GM23338 (cell line): ENCODE data around the gene PCSK6. TPM values are rescaled to one million over a fixed set of nuclear protein-coding genes. Genes with fewer than 3 reads are reported as not detected.

Experiments
- ATAC-seq: fragments of 200-7000 bp; cut with Tn5 transposase; 3 replicates; pipeline ENCODE4 v1.9.1; 2020
- DNase-seq: peaks from one replicate; pipeline ENCODE4 v3.0.0-alpha.2; 2015; ENCODE audit warnings: low spot score
- H2AFZ ChIP-seq: fragments of 200-600 bp; sonication (generic); 2 replicates; pipeline ENCODE4 v1.8.0; 2016; ENCODE audit warnings: antibody characterized with exemption, mild to moderate bottlenecking, moderate library complexity
- H3F3A ChIP-seq: fragments of 200-600 bp; sonication (generic); replicated peaks from 2 replicates; pipeline ENCODE4 v1.8.0; 2017; ENCODE audit warnings: antibody characterized with exemption, mixed run types, low read depth
- H3K27ac ChIP-seq: fragments of 200-600 bp; sonication (generic); 2 replicates; pipeline ENCODE4 v1.6.1; 2016; ENCODE audit warnings: low read depth
- H3K27me3 ChIP-seq: fragments of 200-600 bp; sonication (generic); 2 replicates; pipeline ENCODE4 v1.8.0; 2016; ENCODE audit warnings: mild to moderate bottlenecking, mixed run types, moderate library complexity; ENCODE audit not compliant: insufficient read depth
- H3K36me3 ChIP-seq: fragments of 200-600 bp; sonication (generic); 2 replicates; pipeline ENCODE4 v1.8.0; 2016; ENCODE audit warnings: mild to moderate bottlenecking; ENCODE audit not compliant: insufficient read depth
- H3K4me1 ChIP-seq: fragments of 200-600 bp; sonication (generic); 2 replicates; pipeline ENCODE4 v1.8.0; 2016; ENCODE audit warnings: mild to moderate bottlenecking, moderate library complexity; ENCODE audit not compliant: insufficient read depth
- H3K4me2 ChIP-seq: fragments of 200-600 bp; sonication (generic); 2 replicates; pipeline ENCODE4 v1.7.1; 2017; ENCODE audit warnings: mixed run types
- H3K4me3 ChIP-seq: fragments of 200-600 bp; sonication (generic); 2 replicates; pipeline ENCODE4 v1.6.1; 2016; ENCODE audit warnings: mixed run types
- H3K79me2 ChIP-seq: fragments of 200-600 bp; sonication (generic); replicated peaks from 2 replicates; pipeline ENCODE4 v1.8.0; 2017; ENCODE audit warnings: mild to moderate bottlenecking; ENCODE audit not compliant: insufficient read depth
- H3K9me2 ChIP-seq: fragments of 200-600 bp; sonication (generic); 2 replicates; pipeline ENCODE4 v1.8.0; 2017; ENCODE audit not compliant: insufficient read depth
- H4K20me1 ChIP-seq: fragments of 200-600 bp; sonication (generic); replicated peaks from 2 replicates; pipeline ENCODE4 v1.8.0; 2017; ENCODE audit warnings: mild to moderate bottlenecking; ENCODE audit not compliant: insufficient read depth
- H3K27ac Mint-ChIP-seq: 2 replicates; pipeline ENCODE4 v1.8.0; 2020; ENCODE audit warnings: inconsistent platforms, mild to moderate bottlenecking, moderate library complexity, mixed read lengths
- H3K27me3 Mint-ChIP-seq: 3 replicates; pipeline ENCODE4 v1.8.0; 2022; ENCODE audit warnings: low read depth, mild to moderate bottlenecking, moderate library complexity, mixed read lengths, inconsistent platforms; ENCODE audit not compliant: insufficient read depth, poor library complexity
- H3K36me3 Mint-ChIP-seq: 3 replicates; pipeline ENCODE4 v1.8.0; 2021; ENCODE audit warnings: low read depth, mild to moderate bottlenecking, inconsistent platforms, moderate library complexity, mixed read lengths
- H3K4me1 Mint-ChIP-seq: 3 replicates; pipeline ENCODE4 v1.8.0; 2020; ENCODE audit warnings: mild to moderate bottlenecking, inconsistent platforms, mixed read lengths
- H3K4me3 Mint-ChIP-seq: 3 replicates; pipeline ENCODE4 v1.8.0; 2021; ENCODE audit warnings: moderate library complexity, mild to moderate bottlenecking, inconsistent platforms, mixed read lengths
- H3K9me3 Mint-ChIP-seq: 3 replicates; pipeline ENCODE4 v1.8.0; 2020; ENCODE audit warnings: moderate library complexity, mild to moderate bottlenecking, inconsistent platforms, mixed read lengths
- CREB1 ChIP-seq: fragments of 250-450 bp; sonication (Bioruptor Pico); IDR thresholded peaks from 2 replicates; pipeline ENCODE4 v1.5.0; 2020; ENCODE audit warnings: low read depth, mild to moderate bottlenecking, moderate library complexity
- ETS1 ChIP-seq: IDR thresholded peaks from 2 replicates; pipeline ENCODE4 v1.6.1; 2016; ENCODE audit warnings: antibody characterized with exemption
- EZH2 ChIP-seq: fragments of 200-600 bp; sonication (generic); IDR thresholded peaks from one replicate; pipeline ENCODE4 v1.8.0; 2017; ENCODE audit warnings: antibody characterized with exemption, mild to moderate bottlenecking, low read depth; ENCODE audit not compliant: unreplicated experiment
- EZH2phosphoT487 ChIP-seq: fragments of 200-600 bp; sonication (generic); IDR thresholded peaks from one replicate; pipeline ENCODE4 v1.8.1; 2018; ENCODE audit warnings: antibody characterized with exemption; ENCODE audit not compliant: unreplicated experiment
- NANOG ChIP-seq: IDR thresholded peaks from 2 replicates; pipeline ENCODE4 v1.6.1; 2016; ENCODE audit warnings: antibody characterized with exemption, borderline replicate concordance
- POLR2AphosphoS5 ChIP-seq: IDR thresholded peaks from 2 replicates; pipeline ENCODE4 v1.6.1; 2016; ENCODE audit warnings: antibody characterized with exemption, low read depth
- STAT1 ChIP-seq: IDR thresholded peaks from one replicate; pipeline ENCODE4 v1.6.1; 2016; ENCODE audit warnings: antibody characterized with exemption; ENCODE audit not compliant: unreplicated experiment
- ZNF114 ChIP-seq: fragments of 250-450 bp; sonication (Bioruptor Pico); IDR thresholded peaks from 2 replicates; pipeline ENCODE4 v1.5.0; 2020; ENCODE audit warnings: mild to moderate bottlenecking, moderate library complexity
- ZNF331 ChIP-seq: fragments of 250-450 bp; sonication (Bioruptor Pico); IDR thresholded peaks from 2 replicates; pipeline ENCODE4 v1.5.0; 2020; ENCODE audit warnings: low read depth, mild to moderate bottlenecking, moderate library complexity
- polyA plus RNA-seq: library from polyadenylated mRNA; unstranded; fragments of >200 nt; fragmentation: Nextera tagmentation; extraction: Ambion mirVana; gene quantifications from 2 replicates; pipeline ENCODE4 v1.2.1, GENCODE V29; 2016
- total RNA-seq: library from RNA; depleted of rRNA; stranded (reverse); fragments of >200 nt; shearing (Covaris generic); gene quantifications from 2 replicates; pipeline ENCODE4 v1.2.3, GENCODE V29; 2014
- TF ChIP-seq, protein P1 (sequence below): IDR thresholded peaks from one replicate; pipeline ENCODE4 v1.6.1; 2018; ENCODE audit warnings: antibody characterized with exemption; ENCODE audit not compliant: unreplicated experiment
- TF ChIP-seq, protein P2 (sequence below): fragments of 250-450 bp; sonication (Bioruptor Pico); IDR thresholded peaks from 2 replicates; pipeline ENCODE4 v1.5.0; 2020; ENCODE audit warnings: mild to moderate bottlenecking, moderate library complexity

Gene PCSK6
- total and polyA plus RNA-seq, 2 experiments from 2014 or later: 1.7 to 6.7 TPM

GRCh38 chr15:101389362-101389761, 100.1 kb downstream of the PCSK6 start (continued):
- no peak for TF ChIP-seq POLR2AphosphoS5
- TF ChIP-seq, protein P1, sequence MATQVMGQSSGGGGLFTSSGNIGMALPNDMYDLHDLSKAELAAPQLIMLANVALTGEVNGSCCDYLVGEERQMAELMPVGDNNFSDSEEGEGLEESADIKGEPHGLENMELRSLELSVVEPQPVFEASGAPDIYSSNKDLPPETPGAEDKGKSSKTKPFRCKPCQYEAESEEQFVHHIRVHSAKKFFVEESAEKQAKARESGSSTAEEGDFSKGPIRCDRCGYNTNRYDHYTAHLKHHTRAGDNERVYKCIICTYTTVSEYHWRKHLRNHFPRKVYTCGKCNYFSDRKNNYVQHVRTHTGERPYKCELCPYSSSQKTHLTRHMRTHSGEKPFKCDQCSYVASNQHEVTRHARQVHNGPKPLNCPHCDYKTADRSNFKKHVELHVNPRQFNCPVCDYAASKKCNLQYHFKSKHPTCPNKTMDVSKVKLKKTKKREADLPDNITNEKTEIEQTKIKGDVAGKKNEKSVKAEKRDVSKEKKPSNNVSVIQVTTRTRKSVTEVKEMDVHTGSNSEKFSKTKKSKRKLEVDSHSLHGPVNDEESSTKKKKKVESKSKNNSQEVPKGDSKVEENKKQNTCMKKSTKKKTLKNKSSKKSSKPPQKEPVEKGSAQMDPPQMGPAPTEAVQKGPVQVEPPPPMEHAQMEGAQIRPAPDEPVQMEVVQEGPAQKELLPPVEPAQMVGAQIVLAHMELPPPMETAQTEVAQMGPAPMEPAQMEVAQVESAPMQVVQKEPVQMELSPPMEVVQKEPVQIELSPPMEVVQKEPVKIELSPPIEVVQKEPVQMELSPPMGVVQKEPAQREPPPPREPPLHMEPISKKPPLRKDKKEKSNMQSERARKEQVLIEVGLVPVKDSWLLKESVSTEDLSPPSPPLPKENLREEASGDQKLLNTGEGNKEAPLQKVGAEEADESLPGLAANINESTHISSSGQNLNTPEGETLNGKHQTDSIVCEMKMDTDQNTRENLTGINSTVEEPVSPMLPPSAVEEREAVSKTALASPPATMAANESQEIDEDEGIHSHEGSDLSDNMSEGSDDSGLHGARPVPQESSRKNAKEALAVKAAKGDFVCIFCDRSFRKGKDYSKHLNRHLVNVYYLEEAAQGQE: no peak
- no peak for TF ChIP-seq EZH2phosphoT487
- TF ChIP-seq NANOG: no peak
- TF ChIP-seq CREB1 (CRISPR knock-in tag): no peak
- no peak for TF ChIP-seq EZH2
- no peak for TF ChIP-seq ZNF114
- no peak for TF ChIP-seq STAT1
- no peak for TF ChIP-seq ZNF331

- Histone ChIP-seq H2AFZ (no peak overlapping the region), H3F3A (no peaks in the 10 kb centered on the region), H3K27ac (no peak overlapping the region), H3K27me3 (no peaks in the 10 kb centered on the region), H3K36me3 (no peaks in the 10 kb centered on the region), H3K4me2 (no peak overlapping the region), H3K79me2 (no peaks in the 10 kb centered on the region), H3K9me2 (no peaks in the 10 kb centered on the region), H3K4me3 (no peak overlapping the region), H3K4me1 (no peaks in the 10 kb centered on the region), H4K20me1 (no peaks in the 10 kb centered on the region)
- Mint-ChIP-seq H3K9me3 (no peaks in the 10 kb centered on the region), H3K36me3 (no peaks in the 10 kb centered on the region), H3K27ac (no peak overlapping the region), H3K27me3 (peaks cover 9% of the 10 kb centered on the region), H3K4me3 (no peak overlapping the region), H3K4me1 (no peaks in the 10 kb centered on the region; the same call in 2 of the 3 replicates)
- DNase-seq: no peak
- no peak for ATAC-seq
- no peak for TF ChIP-seq ETS1
- TF ChIP-seq, protein P1: no peak
- no peak for TF ChIP-seq ZNF331
- no peak for TF ChIP-seq EZH2
- TF ChIP-seq, protein P2, sequence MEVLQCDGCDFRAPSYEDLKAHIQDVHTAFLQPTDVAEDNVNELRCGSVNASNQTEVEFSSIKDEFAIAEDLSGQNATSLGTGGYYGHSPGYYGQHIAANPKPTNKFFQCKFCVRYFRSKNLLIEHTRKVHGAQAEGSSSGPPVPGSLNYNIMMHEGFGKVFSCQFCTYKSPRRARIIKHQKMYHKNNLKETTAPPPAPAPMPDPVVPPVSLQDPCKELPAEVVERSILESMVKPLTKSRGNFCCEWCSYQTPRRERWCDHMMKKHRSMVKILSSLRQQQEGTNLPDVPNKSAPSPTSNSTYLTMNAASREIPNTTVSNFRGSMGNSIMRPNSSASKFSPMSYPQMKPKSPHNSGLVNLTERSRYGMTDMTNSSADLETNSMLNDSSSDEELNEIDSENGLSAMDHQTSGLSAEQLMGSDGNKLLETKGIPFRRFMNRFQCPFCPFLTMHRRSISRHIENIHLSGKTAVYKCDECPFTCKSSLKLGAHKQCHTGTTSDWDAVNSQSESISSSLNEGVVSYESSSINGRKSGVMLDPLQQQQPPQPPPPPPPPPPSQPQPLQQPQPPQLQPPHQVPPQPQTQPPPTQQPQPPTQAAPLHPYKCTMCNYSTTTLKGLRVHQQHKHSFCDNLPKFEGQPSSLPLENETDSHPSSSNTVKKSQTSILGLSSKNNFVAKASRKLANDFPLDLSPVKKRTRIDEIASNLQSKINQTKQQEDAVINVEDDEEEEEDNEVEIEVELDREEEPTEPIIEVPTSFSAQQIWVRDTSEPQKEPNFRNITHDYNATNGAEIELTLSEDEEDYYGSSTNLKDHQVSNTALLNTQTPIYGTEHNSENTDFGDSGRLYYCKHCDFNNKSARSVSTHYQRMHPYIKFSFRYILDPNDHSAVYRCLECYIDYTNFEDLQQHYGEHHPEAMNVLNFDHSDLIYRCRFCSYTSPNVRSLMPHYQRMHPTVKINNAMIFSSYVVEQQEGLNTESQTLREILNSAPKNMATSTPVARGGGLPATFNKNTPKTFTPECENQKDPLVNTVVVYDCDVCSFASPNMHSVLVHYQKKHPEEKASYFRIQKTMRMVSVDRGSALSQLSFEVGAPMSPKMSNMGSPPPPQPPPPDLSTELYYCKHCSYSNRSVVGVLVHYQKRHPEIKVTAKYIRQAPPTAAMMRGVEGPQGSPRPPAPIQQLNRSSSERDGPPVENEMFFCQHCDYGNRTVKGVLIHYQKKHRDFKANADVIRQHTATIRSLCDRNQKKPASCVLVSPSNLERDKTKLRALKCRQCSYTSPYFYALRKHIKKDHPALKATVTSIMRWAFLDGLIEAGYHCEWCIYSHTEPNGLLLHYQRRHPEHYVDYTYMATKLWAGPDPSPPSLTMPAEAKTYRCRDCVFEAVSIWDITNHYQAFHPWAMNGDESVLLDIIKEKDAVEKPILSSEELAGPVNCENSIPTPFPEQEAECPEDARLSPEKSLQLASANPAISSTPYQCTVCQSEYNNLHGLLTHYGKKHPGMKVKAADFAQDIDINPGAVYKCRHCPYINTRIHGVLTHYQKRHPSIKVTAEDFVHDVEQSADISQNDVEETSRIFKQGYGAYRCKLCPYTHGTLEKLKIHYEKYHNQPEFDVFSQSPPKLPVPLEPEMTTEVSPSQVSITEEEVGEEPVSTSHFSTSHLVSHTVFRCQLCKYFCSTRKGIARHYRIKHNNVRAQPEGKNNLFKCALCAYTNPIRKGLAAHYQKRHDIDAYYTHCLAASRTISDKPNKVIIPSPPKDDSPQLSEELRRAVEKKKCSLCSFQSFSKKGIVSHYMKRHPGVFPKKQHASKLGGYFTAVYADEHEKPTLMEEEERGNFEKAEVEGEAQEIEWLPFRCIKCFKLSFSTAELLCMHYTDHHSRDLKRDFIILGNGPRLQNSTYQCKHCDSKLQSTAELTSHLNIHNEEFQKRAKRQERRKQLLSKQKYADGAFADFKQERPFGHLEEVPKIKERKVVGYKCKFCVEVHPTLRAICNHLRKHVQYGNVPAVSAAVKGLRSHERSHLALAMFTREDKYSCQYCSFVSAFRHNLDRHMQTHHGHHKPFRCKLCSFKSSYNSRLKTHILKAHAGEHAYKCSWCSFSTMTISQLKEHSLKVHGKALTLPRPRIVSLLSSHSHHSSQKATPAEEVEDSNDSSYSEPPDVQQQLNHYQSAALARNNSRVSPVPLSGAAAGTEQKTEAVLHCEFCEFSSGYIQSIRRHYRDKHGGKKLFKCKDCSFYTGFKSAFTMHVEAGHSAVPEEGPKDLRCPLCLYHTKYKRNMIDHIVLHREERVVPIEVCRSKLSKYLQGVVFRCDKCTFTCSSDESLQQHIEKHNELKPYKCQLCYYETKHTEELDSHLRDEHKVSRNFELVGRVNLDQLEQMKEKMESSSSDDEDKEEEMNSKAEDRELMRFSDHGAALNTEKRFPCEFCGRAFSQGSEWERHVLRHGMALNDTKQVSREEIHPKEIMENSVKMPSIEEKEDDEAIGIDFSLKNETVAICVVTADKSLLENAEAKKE (CRISPR knock-in tag): no peak
- TF ChIP-seq CREB1 (CRISPR knock-in tag): no peak
- no peak for TF ChIP-seq ZNF114
- TF ChIP-seq EZH2phosphoT487: no peak
Measured at GRCh38 chr15:101388046-101388445, 101.5 kb downstream of the PCSK6 start.
